ENCODE results near the gene SLC35F2. TPM values are rescaled to one million over a fixed set of nuclear protein-coding genes. Genes with fewer than 3 reads are reported as not detected.
A peak's percentile ranks its signal among the peaks of the same experiment; 100 is the strongest.
"Not testable (repeated sequence)": the region's sequence is repeated elsewhere in the genome, so short reads cannot be mapped to it uniquely, and the experiment has no call there.

The SLC35F2 gene
- total RNA-seq, 1 donor = 14.7 TPM

- TF ChIP-seq, protein P1, sequence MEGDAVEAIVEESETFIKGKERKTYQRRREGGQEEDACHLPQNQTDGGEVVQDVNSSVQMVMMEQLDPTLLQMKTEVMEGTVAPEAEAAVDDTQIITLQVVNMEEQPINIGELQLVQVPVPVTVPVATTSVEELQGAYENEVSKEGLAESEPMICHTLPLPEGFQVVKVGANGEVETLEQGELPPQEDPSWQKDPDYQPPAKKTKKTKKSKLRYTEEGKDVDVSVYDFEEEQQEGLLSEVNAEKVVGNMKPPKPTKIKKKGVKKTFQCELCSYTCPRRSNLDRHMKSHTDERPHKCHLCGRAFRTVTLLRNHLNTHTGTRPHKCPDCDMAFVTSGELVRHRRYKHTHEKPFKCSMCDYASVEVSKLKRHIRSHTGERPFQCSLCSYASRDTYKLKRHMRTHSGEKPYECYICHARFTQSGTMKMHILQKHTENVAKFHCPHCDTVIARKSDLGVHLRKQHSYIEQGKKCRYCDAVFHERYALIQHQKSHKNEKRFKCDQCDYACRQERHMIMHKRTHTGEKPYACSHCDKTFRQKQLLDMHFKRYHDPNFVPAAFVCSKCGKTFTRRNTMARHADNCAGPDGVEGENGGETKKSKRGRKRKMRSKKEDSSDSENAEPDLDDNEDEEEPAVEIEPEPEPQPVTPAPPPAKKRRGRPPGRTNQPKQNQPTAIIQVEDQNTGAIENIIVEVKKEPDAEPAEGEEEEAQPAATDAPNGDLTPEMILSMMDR (IDR thresholded peaks at IDR 0.05; ENCODE audit: insufficient read depth, low read depth, low read length) = no peak
- DNase-seq (ENCODE audit: low read depth) = no peak
These were observed 6.0 kb upstream of the SLC35F2 start for GRCh38 chr11:107864591-107864990.

DNA sequence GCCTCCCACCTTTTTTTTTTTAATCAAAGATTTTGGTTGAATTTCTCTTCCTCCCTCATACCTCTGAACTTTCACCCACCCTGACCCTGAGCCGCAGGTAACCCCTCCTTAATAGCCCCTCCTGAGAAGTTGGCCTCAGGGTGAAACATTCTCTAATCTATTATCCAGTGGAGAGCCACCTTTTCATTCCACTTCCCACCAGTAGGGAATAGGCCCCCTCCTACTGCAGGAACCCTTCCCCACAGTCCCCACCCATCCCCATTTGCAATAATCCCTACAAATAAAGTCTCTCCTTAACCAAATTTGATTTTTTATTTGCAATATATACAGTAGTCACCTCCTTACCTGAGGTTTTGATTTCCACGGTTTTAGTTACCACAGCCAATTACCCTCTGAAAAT, 2.1 kb upstream of the SLC35F2 start:
- TF ChIP-seq, protein P1 (IDR thresholded peaks at IDR 0.05; ENCODE audit: insufficient read depth, low read depth, low read length) = no peak
- H3K4me3 ChIP-seq (ENCODE audit: low read depth, low read length) = no peak overlapping the region
- DNase-seq (ENCODE audit: low read depth) = no peak

More at GRCh38 chr11:107864591-107864990, 6.0 kb upstream of the SLC35F2 start:
- no peak overlapping the region for H3K4me3 ChIP-seq (ENCODE audit: low read depth, low read length)

- not testable (repeated sequence) for DNase-seq (ENCODE audit: low read depth); H3K4me3 ChIP-seq (ENCODE audit: low read depth, low read length)
These were observed 1.6 kb upstream of the SLC35F2 start for GRCh38 chr11:107860240-107860620.

DNA sequence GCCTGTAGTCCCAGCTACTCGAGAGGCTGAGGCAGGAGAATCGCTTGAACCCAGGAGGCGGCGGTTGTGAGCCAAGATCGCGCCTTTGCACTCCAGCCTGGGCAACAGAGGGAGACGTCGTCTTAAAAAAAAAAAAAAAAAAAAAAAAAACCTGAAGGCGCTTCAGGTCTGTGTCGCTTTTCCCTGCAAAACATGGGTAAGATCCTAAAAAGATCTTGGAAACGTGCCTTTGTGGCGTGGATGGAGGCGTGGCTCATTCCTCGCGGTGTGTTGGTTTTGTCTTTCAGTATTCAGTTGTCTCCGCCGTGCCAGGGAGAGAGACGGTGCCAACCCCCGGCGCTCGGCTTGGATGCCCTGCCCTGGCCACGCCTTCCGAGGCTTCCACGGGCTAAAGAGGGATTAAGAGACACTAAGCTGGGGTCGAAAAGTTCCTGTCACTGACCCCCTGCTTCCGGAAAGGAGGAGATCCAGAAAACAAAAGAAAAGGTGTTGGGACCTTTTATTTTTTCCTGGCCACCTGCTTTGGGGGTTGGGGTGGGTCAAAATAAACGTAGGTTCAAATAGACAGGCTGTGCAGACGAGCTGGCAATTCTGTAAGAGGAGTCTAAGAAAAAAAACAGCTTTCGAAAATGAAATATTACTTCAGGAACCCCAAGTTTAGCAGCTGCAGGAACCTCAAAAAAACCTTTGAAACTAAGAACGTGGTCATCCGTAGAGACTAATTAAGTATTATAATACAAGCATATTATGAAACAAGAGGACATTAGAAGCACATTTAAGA, 1.1 kb upstream of the SLC35F2 start:
- H3K4me3 ChIP-seq (ENCODE audit: low read depth, low read length) = peak overlapping the region; percentile 77
- peak; percentile 8 for DNase-seq (ENCODE audit: low read depth)
- TF ChIP-seq, protein P1 (IDR thresholded peaks at IDR 0.05; ENCODE audit: insufficient read depth, low read depth, low read length) = no peak

DNA sequence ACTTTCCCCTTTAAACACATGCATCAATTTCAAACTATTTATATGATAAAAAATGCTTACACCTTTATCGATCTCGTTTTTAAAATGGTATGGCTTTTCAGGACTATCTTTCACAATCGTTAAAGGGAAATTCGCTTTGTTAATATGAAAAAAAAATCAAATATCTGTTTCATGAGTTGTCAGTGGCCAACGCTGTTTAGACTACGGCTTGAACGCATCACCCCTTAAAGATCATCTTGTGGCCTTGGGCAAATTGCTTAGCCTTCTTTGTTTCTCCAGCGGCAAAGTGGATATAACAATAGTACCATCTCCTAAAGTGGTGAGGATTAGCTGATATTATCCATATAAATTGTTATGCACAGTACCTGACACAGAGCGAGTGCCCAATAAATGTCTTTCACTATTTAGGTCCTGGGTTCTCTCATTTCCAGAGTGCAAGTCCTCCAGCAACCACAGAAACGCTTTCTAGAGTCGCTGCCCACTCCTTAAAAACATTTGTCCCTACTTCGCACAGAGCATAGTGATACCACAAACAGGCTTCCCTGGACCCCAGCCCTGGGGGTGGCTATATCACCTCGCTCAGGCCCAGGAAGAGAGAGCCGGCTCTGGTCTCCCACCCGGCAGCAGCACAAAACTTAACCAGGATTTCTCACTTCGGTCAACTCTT, 904 bp downstream of the SLC35F2 start:
- peak; percentile 13 for DNase-seq (ENCODE audit: low read depth)
- TF ChIP-seq, protein P1 (IDR thresholded peaks at IDR 0.05; ENCODE audit: insufficient read depth, low read depth, low read length) = no peak
- peak overlapping the region; percentile 77 for H3K4me3 ChIP-seq (ENCODE audit: low read depth, low read length)

DNA sequence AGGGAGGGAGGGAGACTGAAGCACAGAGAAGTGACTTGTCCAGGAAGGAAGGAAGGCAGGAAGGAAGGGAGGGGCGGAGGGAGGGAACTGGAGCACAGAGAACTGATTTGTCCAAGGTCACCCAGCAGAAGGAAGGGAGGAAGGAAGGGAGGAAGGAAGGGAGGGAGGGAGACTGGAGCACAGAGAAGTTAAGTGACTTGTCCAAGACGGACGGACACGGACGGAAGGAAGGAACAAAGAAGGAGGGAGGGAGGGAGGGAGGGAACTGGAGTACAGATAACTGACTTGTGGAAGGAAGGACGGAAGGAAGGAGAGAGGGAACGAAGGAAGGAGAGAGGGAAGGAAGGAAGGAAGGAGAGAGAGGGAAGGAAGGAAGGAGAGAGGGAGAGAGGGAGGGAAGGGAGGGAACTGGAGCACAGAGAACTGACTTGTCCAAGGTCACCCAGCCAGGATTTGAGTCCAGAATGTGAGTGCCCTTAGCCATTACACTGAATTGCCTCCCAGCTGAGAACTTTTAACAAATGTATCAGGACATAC, 1.5 kb downstream of the SLC35F2 start:
- TF ChIP-seq, protein P1 (IDR thresholded peaks at IDR 0.05; ENCODE audit: insufficient read depth, low read depth, low read length) = no peak
- H3K4me3 ChIP-seq (ENCODE audit: low read depth, low read length) = no peak overlapping the region
- no peak for DNase-seq (ENCODE audit: low read depth)

Measured in fibroblast of villous mesenchyme (primary cell).